ENCODE measurements around the gene EVA1C.
"Not testable (repeated sequence)": the region's sequence is repeated elsewhere in the genome, so short reads cannot be mapped to it uniquely, and the experiment has no call there.

EVA1C gene

GRCh38 chr21:32455548-32455947 is 43.0 kb downstream of the EVA1C start:
- no peak for DNase-seq (ENCODE audit: extremely low spot score, insufficient read length, low read depth)
- no peak for FAIRE-seq

GRCh38 chr21:32456497-32456918 is 44.0 kb downstream of the EVA1C start:
- no peak for DNase-seq (ENCODE audit: extremely low spot score, insufficient read length, low read depth)
- FAIRE-seq = no peak

- DNase-seq (ENCODE audit: extremely low spot score, insufficient read length, low read depth) (no peak), FAIRE-seq (no peak)
Observed at GRCh38 chr21:32457360-32457840, 44.9 kb downstream of the EVA1C start.

GRCh38 chr21:32457962-32458361 is 45.5 kb downstream of the EVA1C start:
- DNase-seq (ENCODE audit: extremely low spot score, insufficient read length, low read depth) (no peak), FAIRE-seq (no peak)

- FAIRE-seq (no peak), DNase-seq (ENCODE audit: extremely low spot score, insufficient read length, low read depth) (no peak)
Observed at GRCh38 chr21:32459972-32460371, 47.5 kb downstream of the EVA1C start.

GRCh38 chr21:32461503-32461902 is 49.0 kb downstream of the EVA1C start:
- FAIRE-seq (no peak), DNase-seq (ENCODE audit: extremely low spot score, insufficient read length, low read depth) (no peak)

- not testable (repeated sequence) for DNase-seq (ENCODE audit: extremely low spot score, insufficient read length, low read depth); FAIRE-seq
Observed at GRCh38 chr21:32462564-32462963, 50.1 kb downstream of the EVA1C start.

DNA sequence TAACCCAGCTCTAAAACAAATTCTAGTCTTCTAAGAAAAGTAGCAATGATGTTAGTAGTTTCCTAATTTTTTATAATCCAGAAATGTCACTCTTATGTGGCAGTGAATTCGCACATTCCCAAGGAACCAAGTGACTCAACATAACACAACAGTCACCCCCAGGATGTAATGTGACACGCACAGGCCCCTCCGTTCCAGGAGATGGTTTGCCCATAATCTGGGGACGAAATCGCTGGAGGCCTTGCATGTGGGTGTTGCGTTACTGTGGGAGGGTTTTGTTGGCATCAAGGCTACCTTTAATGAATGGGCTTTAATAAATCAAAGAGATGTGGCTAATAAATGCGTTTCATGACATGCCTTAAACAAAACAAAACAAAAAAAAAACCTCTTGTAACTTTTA is 50.9 kb downstream of the EVA1C start:
- FAIRE-seq (no peak), DNase-seq (ENCODE audit: extremely low spot score, insufficient read length, low read depth) (no peak)

DNA sequence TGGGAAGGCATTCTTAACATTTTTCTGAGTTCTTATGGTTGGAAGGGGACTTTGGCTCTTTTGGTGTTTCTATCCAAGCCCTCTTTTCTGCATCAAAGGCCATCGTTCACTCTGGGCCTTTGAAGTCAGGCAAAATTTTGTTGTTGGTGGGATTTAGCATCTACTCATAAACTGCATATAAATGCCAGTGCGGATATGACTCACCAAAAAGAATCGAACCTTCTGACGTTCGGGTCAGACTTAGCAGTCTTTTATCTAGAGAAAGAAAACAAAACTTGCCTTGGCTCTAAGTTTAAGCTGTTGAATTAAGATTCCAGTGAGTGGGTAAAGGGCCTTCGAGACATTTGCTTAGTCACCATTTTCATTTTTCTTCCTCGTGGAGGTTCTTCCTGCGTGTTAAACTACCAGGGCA is 51.4 kb downstream of the EVA1C start:
- no peak for FAIRE-seq
- no peak for DNase-seq (ENCODE audit: extremely low spot score, insufficient read length, low read depth)

GRCh38 chr21:32467291-32467690 is 54.8 kb downstream of the EVA1C start:
- DNase-seq (ENCODE audit: extremely low spot score, insufficient read length, low read depth) = no peak
- FAIRE-seq = no peak

GRCh38 chr21:32468681-32469111 is 56.2 kb downstream of the EVA1C start:
- FAIRE-seq (no peak), DNase-seq (ENCODE audit: extremely low spot score, insufficient read length, low read depth) (no peak)

GRCh38 chr21:32469628-32470027 is 57.1 kb downstream of the EVA1C start:
- FAIRE-seq = no peak
- DNase-seq (ENCODE audit: extremely low spot score, insufficient read length, low read depth) = no peak

DNA sequence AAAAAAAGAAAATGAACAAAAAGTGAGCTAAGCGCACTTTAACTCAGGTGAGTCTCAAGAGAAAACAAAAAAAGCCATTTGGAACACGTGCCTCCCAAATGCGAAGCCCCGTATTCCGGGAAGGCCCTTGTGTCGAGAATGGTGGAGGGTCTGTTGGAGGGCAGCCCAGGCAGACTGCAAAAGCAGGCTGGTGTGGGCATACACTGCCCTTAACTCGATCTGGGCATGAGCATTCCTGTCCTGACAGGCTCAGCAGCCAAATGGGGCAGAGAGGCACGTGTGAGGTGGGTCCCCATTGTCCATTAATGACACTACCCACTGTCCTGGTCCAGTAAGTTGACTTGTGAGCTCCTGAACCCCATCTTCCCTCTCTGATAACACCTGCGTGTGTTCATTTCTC is 57.7 kb downstream of the EVA1C start:
- DNase-seq (ENCODE audit: extremely low spot score, insufficient read length, low read depth) (no peak), FAIRE-seq (no peak)

- DNase-seq (ENCODE audit: extremely low spot score, insufficient read length, low read depth) (no peak), FAIRE-seq (no peak)
Observed at GRCh38 chr21:32472890-32473765, 60.6 kb downstream of the EVA1C start.

DNA sequence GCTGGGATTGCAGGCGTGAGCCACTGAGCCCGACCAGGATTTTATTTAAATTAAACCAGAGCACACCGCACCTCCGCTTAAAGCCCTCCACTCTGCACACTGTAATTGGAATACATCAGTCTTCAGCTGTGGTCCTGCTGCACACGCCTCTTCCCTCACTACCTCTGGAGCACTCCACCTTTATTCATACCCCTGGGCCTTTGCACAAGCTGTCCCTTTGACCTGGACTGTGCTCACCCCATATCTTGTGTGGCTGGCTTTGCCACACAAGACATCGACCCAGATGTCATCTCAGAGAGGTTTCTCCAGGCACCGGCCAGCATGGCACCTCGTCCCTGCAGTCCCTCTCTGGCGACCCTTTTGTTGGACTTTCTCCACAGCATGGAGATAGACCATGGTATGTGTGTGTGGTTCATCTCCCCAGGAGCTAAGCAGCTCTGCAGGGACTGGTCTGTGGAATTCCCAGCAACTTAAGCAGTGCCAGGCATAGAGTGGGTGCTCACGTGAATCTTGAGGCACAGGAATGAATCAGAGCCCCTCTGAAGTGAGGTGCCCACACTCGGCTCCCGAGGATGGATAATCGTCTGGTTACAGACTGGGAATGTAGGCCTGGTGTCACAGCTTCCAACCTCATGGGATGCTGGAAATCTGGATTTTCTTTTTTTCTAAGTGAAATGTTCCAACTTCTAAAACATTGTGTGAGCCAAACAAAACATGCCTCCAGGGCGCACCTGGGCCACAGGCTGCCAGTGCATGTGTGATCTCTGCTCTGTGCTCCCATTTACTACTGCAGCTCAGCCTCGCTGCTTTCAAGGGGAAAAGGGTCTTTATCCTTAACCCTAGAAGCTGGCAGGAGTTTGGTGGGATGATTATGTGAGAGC is 61.9 kb downstream of the EVA1C start:
- no peak for FAIRE-seq
- no peak for DNase-seq (ENCODE audit: extremely low spot score, insufficient read length, low read depth)

GRCh38 chr21:32475162-32475812 is 62.8 kb downstream of the EVA1C start:
- DNase-seq (ENCODE audit: extremely low spot score, insufficient read length, low read depth) (no peak), FAIRE-seq (no peak)

DNA sequence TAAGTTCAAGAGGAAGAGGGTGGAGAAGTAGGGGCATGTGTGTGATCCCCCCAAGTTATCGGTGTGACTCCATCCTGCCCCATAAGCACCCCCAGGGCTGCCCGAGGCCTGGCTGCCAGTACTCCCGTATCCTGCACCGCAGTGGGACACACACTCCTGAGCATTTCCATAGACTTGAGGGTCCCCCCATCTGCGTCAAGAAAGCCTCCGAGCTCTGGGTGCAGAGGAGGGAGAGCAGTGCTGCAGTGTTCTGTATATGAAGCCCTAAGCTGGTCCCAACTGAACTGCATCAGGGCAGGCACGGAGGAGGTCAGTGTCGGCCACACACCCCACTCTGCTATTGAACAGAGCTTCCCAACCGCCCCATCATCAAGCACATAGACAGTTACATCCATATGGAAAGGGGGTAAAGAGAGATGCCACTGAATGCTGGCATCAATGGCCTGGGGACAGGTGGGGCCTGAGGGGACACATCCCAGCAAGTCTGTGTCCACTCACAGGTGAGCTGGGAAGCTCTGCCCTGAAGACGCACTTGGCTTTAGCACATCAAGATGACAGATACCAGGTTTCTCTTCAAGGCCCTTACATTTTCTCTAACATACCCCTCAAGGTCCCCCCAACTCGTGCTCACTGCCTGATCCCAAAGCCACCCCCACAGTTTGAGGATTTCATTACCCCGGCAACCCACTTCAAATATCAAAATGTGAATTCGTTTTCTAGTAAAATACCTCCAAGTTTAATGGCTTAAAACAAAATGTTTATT is 64.3 kb downstream of the EVA1C start:
- FAIRE-seq = no peak
- no peak for DNase-seq (ENCODE audit: extremely low spot score, insufficient read length, low read depth)

DNA sequence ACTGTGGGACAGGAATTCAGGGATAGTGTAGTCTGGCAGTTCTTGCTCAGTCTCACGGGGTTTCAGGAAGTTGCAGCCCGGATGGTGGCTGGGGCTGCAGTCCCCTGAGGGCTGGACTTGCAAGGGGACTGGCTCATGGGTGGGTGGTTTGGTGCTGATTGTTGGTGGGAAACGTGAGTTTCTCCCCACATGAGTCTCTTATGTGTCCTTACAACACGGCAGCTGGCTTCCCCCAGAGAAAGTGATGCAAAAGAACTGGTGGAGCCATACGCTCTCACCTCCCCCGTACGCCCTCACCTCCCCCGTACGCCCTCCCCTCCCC is 64.9 kb downstream of the EVA1C start:
- DNase-seq (ENCODE audit: extremely low spot score, insufficient read length, low read depth) (no peak), FAIRE-seq (no peak)

GRCh38 chr21:32481875-32482408 is 69.4 kb downstream of the EVA1C start:
- FAIRE-seq (no peak), DNase-seq (ENCODE audit: extremely low spot score, insufficient read length, low read depth) (no peak)
